Kidney epithelial cell (primary cell): ENCODE measurements around the gene HS3ST4. TPM values are rescaled to one million over a fixed set of nuclear protein-coding genes. Genes with fewer than 3 reads are reported as not detected.
"Not testable (repeated sequence)": the region's sequence is repeated elsewhere in the genome, so short reads cannot be mapped to it uniquely, and the experiment has no call there.

Source experiments
- DNase-seq: peaks from one replicate; pipeline ENCODE4 v3.0.0-alpha.2; 2010; ENCODE audit warnings: low read depth
- H3K27me3 ChIP-seq: 2 replicates; pipeline ENCODE4 v1.6.0; 2011; ENCODE audit warnings: low read length; ENCODE audit not compliant: control insufficient read depth, insufficient read depth
- H3K36me3 ChIP-seq: 2 replicates; pipeline ENCODE4 v1.5.1; 2011; ENCODE audit warnings: low read length; ENCODE audit not compliant: control insufficient read depth, insufficient read depth
- H3K4me3 ChIP-seq: 2 replicates; pipeline ENCODE4 v1.5.1; 2011; ENCODE audit warnings: low read depth, mild to moderate bottlenecking, control low read depth, low read length
- total RNA-seq: library from RNA; depleted of rRNA; stranded (reverse); fragments of >200 nt; gene quantifications from 2 replicates; pipeline ENCODE4 v1.2.3, GENCODE V29; 2015
- TF ChIP-seq, protein P1 (sequence below): IDR thresholded peaks from 2 replicates; pipeline ENCODE4 v1.5.1; 2011; ENCODE audit warnings: mild to moderate bottlenecking, moderate library complexity, low read length, control low read depth, inconsistent platforms; ENCODE audit not compliant: insufficient read depth, poor library complexity, severe bottlenecking

Gene HS3ST4
- total RNA-seq, 1 donor from 2014 or later: 0.21 TPM

GRCh38 chr16:26078716-26079355 is 387.1 kb downstream of the HS3ST4 start:
- TF ChIP-seq, protein P1, sequence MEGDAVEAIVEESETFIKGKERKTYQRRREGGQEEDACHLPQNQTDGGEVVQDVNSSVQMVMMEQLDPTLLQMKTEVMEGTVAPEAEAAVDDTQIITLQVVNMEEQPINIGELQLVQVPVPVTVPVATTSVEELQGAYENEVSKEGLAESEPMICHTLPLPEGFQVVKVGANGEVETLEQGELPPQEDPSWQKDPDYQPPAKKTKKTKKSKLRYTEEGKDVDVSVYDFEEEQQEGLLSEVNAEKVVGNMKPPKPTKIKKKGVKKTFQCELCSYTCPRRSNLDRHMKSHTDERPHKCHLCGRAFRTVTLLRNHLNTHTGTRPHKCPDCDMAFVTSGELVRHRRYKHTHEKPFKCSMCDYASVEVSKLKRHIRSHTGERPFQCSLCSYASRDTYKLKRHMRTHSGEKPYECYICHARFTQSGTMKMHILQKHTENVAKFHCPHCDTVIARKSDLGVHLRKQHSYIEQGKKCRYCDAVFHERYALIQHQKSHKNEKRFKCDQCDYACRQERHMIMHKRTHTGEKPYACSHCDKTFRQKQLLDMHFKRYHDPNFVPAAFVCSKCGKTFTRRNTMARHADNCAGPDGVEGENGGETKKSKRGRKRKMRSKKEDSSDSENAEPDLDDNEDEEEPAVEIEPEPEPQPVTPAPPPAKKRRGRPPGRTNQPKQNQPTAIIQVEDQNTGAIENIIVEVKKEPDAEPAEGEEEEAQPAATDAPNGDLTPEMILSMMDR: no peak
- H3K36me3 ChIP-seq: no peaks in the 10 kb centered on the region

DNA sequence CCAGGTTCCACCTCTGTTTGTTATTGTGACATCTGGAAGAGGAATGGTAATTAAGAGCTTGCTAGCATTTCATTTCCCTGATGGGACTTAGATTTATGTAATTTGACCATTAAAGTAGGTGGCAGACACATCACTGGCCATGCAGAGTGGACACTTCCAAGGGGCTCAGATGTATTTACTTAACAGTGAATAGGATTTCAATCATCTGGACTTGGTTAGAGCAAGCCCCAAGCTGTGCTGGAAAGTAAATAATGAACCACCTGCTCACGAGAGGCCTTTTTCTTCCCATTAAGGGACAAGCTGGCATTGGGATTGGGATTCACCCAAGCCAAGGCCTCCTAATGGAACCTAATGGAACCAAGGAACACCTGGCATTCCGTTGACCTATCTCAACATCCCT is 395.3 kb downstream of the HS3ST4 start:
- TF ChIP-seq, protein P1: no peak
- no peak overlapping the region for H3K4me3 ChIP-seq
- H3K27me3 ChIP-seq: no peaks in the 10 kb centered on the region
- no peak for DNase-seq
- no peaks in the 10 kb centered on the region for H3K36me3 ChIP-seq

More at GRCh38 chr16:26078716-26079355, 387.1 kb downstream of the HS3ST4 start:
- DNase-seq: no peak
- Histone ChIP-seq H3K27me3 (no peaks in the 10 kb centered on the region), H3K4me3 (no peak overlapping the region)

- Histone ChIP-seq H3K36me3 (no peaks in the 10 kb centered on the region), H3K27me3 (no peaks in the 10 kb centered on the region), H3K4me3 (no peak overlapping the region)
- TF ChIP-seq, protein P1: no peak
- no peak for DNase-seq
These were observed 399.8 kb downstream of the HS3ST4 start for GRCh38 chr16:26091511-26091910.

- H3K27me3 ChIP-seq, DNase-seq, H3K4me3 ChIP-seq, H3K36me3 ChIP-seq: not testable (repeated sequence)
These were observed 406.4 kb downstream of the HS3ST4 start for GRCh38 chr16:26098206-26098605.

DNA sequence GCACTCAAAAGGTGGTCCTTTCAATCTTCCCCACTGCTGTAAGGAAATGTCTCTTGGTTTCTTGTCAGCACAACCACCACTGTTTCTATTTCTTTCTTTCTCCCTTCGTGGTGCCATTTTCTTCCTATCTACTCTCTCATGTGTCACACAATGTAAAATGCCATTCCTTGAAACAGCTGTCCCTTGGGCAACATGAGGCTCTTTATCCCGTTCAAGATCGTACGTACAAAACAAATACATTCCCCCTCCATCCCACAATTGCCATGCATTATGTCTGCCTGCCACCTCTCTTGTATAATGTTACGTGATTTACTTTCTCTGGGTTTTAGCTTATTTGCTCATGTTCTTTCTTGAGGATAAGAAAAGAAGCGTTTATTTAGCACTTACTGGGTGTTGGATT is 410.6 kb downstream of the HS3ST4 start:
- H3K27me3 ChIP-seq: no peaks in the 10 kb centered on the region
- H3K36me3 ChIP-seq: no peaks in the 10 kb centered on the region
- no peak for DNase-seq
- H3K4me3 ChIP-seq: no peak overlapping the region
- TF ChIP-seq, protein P1: no peak

DNA sequence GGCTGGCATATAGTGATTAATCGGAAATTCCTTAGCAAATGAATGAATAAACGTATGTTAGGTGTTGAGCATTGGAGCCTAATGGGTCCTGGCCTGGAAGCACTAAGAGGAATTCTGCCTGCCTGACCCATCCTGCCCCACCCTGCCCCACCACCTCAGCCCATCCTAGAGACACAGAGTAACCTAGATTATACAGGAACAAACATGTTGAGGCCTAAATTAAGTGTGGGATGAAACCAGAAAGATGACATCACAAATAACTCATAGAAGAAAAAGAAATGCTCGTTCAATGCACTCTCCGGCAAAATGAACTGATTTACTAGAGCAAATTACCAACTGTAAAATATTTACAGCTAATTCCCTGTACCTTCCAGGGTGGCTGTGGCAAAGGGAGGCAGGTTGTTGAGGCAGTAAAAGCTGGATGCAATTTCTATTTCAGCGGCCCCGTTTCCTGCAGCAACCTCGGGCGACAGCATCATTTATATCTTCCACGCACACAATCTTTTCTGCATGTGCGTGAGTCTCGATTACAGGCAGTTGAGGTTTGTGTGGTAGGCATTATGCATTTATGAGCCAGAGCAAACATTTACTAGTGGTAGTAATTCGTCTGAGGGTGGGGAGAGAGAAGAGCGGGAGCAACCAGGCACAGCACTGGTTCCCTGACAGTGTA is 417.2 kb downstream of the HS3ST4 start:
- H3K36me3 ChIP-seq: no peaks in the 10 kb centered on the region
- H3K27me3 ChIP-seq: no peaks in the 10 kb centered on the region
- H3K4me3 ChIP-seq: no peak overlapping the region
- TF ChIP-seq, protein P1: no peak
- DNase-seq: no peak
